Calu3 (cell line): ENCODE results near the gene SMTNL2. TPM values are rescaled to one million over a fixed set of nuclear protein-coding genes. Genes with fewer than 3 reads are reported as not detected.

Experiments used
- BruUV-seq: library from RNA; stranded (reverse); fragments of 400-500 nt; replicated peaks from 2 replicates; lab custom pipeline; 2021; lab: Mats Ljungman, UMichigan
- CTCF ChIA-PET: fragments of 300-600 bp; sonication (Branson Sonifier 250); formaldehyde crosslinking; loops from one replicate; lab custom pipeline; 2022; ENCODE audit warnings: antibody characterized with exemption; lab: Charles Lee
- DNase-seq: peaks from one replicate; pipeline ENCODE4 v3.0.0; 2022
- H3K27ac Mint-ChIP-seq: one replicate; pipeline ENCODE4 v1.8.0; 2022; ENCODE audit warnings: mixed read lengths; ENCODE audit not compliant: unreplicated experiment
- H3K27me3 Mint-ChIP-seq: one replicate; pipeline ENCODE4 v1.8.0; 2022; ENCODE audit warnings: mixed read lengths; ENCODE audit not compliant: unreplicated experiment
- H3K36me3 Mint-ChIP-seq: one replicate; pipeline ENCODE4 v1.8.0; 2022; ENCODE audit warnings: mild to moderate bottlenecking, moderate library complexity, mixed read lengths; ENCODE audit not compliant: insufficient read depth, unreplicated experiment
- H3K4me1 Mint-ChIP-seq: one replicate; pipeline ENCODE4 v1.8.0; 2022; ENCODE audit warnings: mild to moderate bottlenecking, low read depth, mixed read lengths; ENCODE audit not compliant: unreplicated experiment
- H3K4me3 Mint-ChIP-seq: one replicate; pipeline ENCODE4 v1.8.0; 2022; ENCODE audit warnings: mild to moderate bottlenecking, low read depth, moderate library complexity, mixed read lengths; ENCODE audit not compliant: unreplicated experiment
- H3K9me3 Mint-ChIP-seq: one replicate; pipeline ENCODE4 v1.8.0; 2022; ENCODE audit warnings: low read depth, mixed read lengths; ENCODE audit not compliant: unreplicated experiment
- CTCF ChIP-seq: fragments of 200-600 bp; IDR thresholded peaks from one replicate; pipeline ENCODE4 v1.8.0; 2022; ENCODE audit warnings: antibody characterized with exemption; ENCODE audit not compliant: unreplicated experiment
- intact Hi-C: fragments of 100-400 bp; cut with micrococcal nuclease; formaldehyde crosslinking; loops from one replicate; pipeline ENCODE4 v1.10.0; 2022; ENCODE audit not compliant: unreplicated experiment
- total RNA-seq: library from RNA; stranded (reverse); gene quantifications from 2 replicates; pipeline ENCODE4 v1.2.3, GENCODE V29; 2022

The SMTNL2 gene
- total RNA-seq, 1 experiment from 2014 or later, result not detected

GRCh38 chr17:4559139-4559791, 25.1 kb upstream of the SMTNL2 start:
- Mint-ChIP-seq H3K9me3 (no peaks in the 10 kb centered on the region), H3K36me3 (peaks cover 14% of the 10 kb centered on the region), H3K4me3 (peak overlapping the region; percentile 24)

GRCh38 chr17:4559966-4560365, 24.4 kb upstream of the SMTNL2 start:
- CTCF ChIA-PET, result no interaction called here
- TF ChIP-seq CTCF, result no peak
- no peak for DNase-seq
- H3K4me1 Mint-ChIP-seq, result peaks cover 23% of the 10 kb centered on the region
- H3K27ac Mint-ChIP-seq, result no peak overlapping the region
- no peaks in the 10 kb centered on the region for H3K9me3 Mint-ChIP-seq
- H3K27me3 Mint-ChIP-seq, result no peaks in the 10 kb centered on the region
- no TSS peak for BruUV-seq
- intact Hi-C loops, result no loop called here
- peaks cover 7% of the 10 kb centered on the region for H3K36me3 Mint-ChIP-seq
- H3K4me3 Mint-ChIP-seq, result peak overlapping the region; percentile 24

More at GRCh38 chr17:4559139-4559791, 25.1 kb upstream of the SMTNL2 start:
- Mint-ChIP-seq H3K27ac (no peak overlapping the region), H3K4me1 (peaks cover 23% of the 10 kb centered on the region), H3K27me3 (no peaks in the 10 kb centered on the region)
- no peak for TF ChIP-seq CTCF
- CTCF ChIA-PET, result no interaction called here
- no TSS peak for BruUV-seq
- DNase-seq, result no peak
- intact Hi-C loops, result no loop called here

- intact Hi-C loops, result no loop called here
- Mint-ChIP-seq H3K4me1 (peaks cover 23% of the 10 kb centered on the region), H3K36me3 (peaks cover 2% of the 10 kb centered on the region), H3K9me3 (no peaks in the 10 kb centered on the region), H3K27ac (no peak within 1 kb of the TSS), H3K27me3 (no peaks in the 10 kb centered on the region), H3K4me3 (peak within 1 kb of the TSS; percentile 24)
- BruUV-seq, result no TSS peak
- no peak for TF ChIP-seq CTCF
- CTCF ChIA-PET, result no interaction called here
- DNase-seq, result no peak
Observed at GRCh38 chr17:4560421-4560820, 23.9 kb upstream of the SMTNL2 start, which contains the start of gene GGT6. Gene GGT6, minus strand, starts transcription at chr17:4560577. Its CDS starts 56 bp downstream, at chr17:4560521.

- intact Hi-C loops, result no loop called here
- no peak for TF ChIP-seq CTCF
- DNase-seq, result no peak
- Mint-ChIP-seq H3K4me3 (no peak overlapping the region), H3K27ac (no peak overlapping the region), H3K36me3 (no peaks in the 10 kb centered on the region), H3K4me1 (peaks cover 20% of the 10 kb centered on the region), H3K9me3 (no peaks in the 10 kb centered on the region), H3K27me3 (no peaks in the 10 kb centered on the region)
- BruUV-seq, result no TSS peak
- CTCF ChIA-PET, result no interaction called here
Observed at GRCh38 chr17:4560837-4561256, 23.5 kb upstream of the SMTNL2 start.
